Vagina (tissue), 2 donors: ENCODE data around the gene VANGL2. TPM values are rescaled to one million over a fixed set of nuclear protein-coding genes. Genes with fewer than 3 reads are reported as not detected.

Source experiments
- DNase-seq, 2 donors: peaks; one replicate each; pipeline ENCODE4 v3.0.0-alpha.2; 2017; ENCODE audit errors: extremely low spot score in 2 of 2
- H3K27ac ChIP-seq: fragments of 200-600 bp; sonication (generic); one replicate; pipeline ENCODE4 v1.5.1; 2019
- H3K27me3 ChIP-seq: fragments of 200-600 bp; sonication (generic); one replicate; pipeline ENCODE4 v1.5.1; 2019
- H3K36me3 ChIP-seq, 2 donors: fragments of 200-600 bp; sonication (generic); one replicate each; pipeline ENCODE4 v1.5.1; 2017 to 2019
- H3K4me1 ChIP-seq: fragments of 200-600 bp; sonication (generic); one replicate; pipeline ENCODE4 v1.5.1; 2019
- H3K4me3 ChIP-seq, 2 donors: fragments of 200-600 bp; sonication (generic); 1 replicate in 1 of 2; 2 replicates in 1 of 2; pipeline ENCODE4 v1.5.1; 2016 to 2019
- H3K9me3 ChIP-seq: fragments of 200-600 bp; sonication (generic); one replicate; pipeline ENCODE4 v1.5.1; 2019
- CTCF ChIP-seq, 3 experiments: fragments of 450-650 bp in 2 of 3; fragments of 200-600 bp in 1 of 3; sonication (generic) in 1 of 3; IDR thresholded peaks; one replicate each; pipeline ENCODE4 v1.5.1; 2017 to 2019; ENCODE audit warnings: antibody characterized with exemption in 3 of 3, mild to moderate bottlenecking in 2 of 3, moderate library complexity in 2 of 3
- POLR2A ChIP-seq, 2 donors: fragments of 450-650 bp; IDR thresholded peaks; one replicate each; pipeline ENCODE4 v1.6.1; 2017; ENCODE audit warnings: antibody characterized with exemption in 2 of 2, mild to moderate bottlenecking in 2 of 2, moderate library complexity in 2 of 2
- POLR2AphosphoS5 ChIP-seq, 2 donors: sonication (generic); formaldehyde crosslinking; IDR thresholded peaks; one replicate each; pipeline ENCODE4 v1.9.0; 2017; ENCODE audit warnings: antibody characterized with exemption in 2 of 2, mild to moderate bottlenecking in 2 of 2, low read depth in 1 of 2; ENCODE audit not compliant: insufficient read depth in 1 of 2
- intact Hi-C: fragments of 100-400 bp; cut with DNase I; formaldehyde crosslinking; loops from one replicate; pipeline ENCODE4 v1.15.1; 2023
- total RNA-seq: library from RNA; depleted of rRNA; stranded (reverse); fragments of >200 nt; gene quantifications from one replicate; pipeline ENCODE4 v1.2.3, GENCODE V29; 2016

VANGL2 gene
- total RNA-seq, 1 donor from 2014 or later: 11.0 TPM

- Histone ChIP-seq H3K9me3 (no peaks in the 10 kb centered on the region), H3K27me3 (no peaks in the 10 kb centered on the region), H3K27ac (peak overlapping the region; percentile 88), H3K4me3 (peak overlapping the region; percentile 69 to 75), H3K4me1 (peaks cover 19% of the 10 kb centered on the region), H3K36me3 (no peaks in the 10 kb centered on the region)
- intact Hi-C loops: no loop called here
- DNase-seq: peak in 1 of 2 donors; percentile 79
- TF ChIP-seq CTCF (IDR thresholded peaks at IDR 0.05): peak in 1 of 3 experiments; percentile 10
- no peak for TF ChIP-seq POLR2A (IDR thresholded peaks at IDR 0.05)
Measured at GRCh38 chr1:160400646-160401486, 502 bp downstream of the VANGL2 start.

DNA sequence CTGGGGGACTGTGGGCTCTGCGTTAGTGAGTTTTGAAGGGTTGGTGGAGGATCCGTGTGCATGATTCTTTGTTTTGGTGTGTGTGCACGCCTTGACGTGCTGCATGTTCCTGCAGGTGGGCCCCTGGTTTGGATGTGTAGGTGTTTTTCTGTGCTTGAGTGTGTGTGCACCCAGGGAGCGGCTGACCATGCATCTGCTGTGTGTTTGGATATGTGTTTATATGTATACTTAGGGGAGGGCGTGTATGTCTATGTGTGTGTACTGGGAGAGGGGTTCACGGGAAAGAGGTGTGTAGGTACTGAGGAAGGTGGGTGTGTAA, 1.1 kb downstream of the VANGL2 start:
- Histone ChIP-seq H3K27me3 (no peaks in the 10 kb centered on the region), H3K36me3 (no peaks in the 10 kb centered on the region), H3K4me3 (peak overlapping the region; percentile 69 to 75), H3K9me3 (no peaks in the 10 kb centered on the region), H3K27ac (peak overlapping the region; percentile 88), H3K4me1 (peaks cover 24% of the 10 kb centered on the region)
- intact Hi-C loops: no loop called here
- peak in 1 of 2 donors; percentile 74 for DNase-seq
- no peak for TF ChIP-seq POLR2AphosphoS5 (IDR thresholded peaks at IDR 0.05; ENCODE audit: insufficient read depth in 1 of 2, low read depth in 1 of 2)
- TF ChIP-seq POLR2A (IDR thresholded peaks at IDR 0.05): no peak
- no peak for TF ChIP-seq CTCF (IDR thresholded peaks at IDR 0.05)

GRCh38 chr1:160402001-160402795, 1.8 kb downstream of the VANGL2 start:
- Histone ChIP-seq H3K4me1 (peaks cover 28% of the 10 kb centered on the region), H3K27me3 (no peaks in the 10 kb centered on the region), H3K9me3 (no peaks in the 10 kb centered on the region), H3K36me3 (no peaks in the 10 kb centered on the region), H3K27ac (no peak overlapping the region), H3K4me3 (peak overlapping the region; percentile 69 to 75)
- peak in 1 of 2 donors; percentile 82 for DNase-seq
- TF ChIP-seq CTCF (IDR thresholded peaks at IDR 0.05) (no peak), POLR2AphosphoS5 (IDR thresholded peaks at IDR 0.05; ENCODE audit: insufficient read depth in 1 of 2, low read depth in 1 of 2) (no peak), POLR2A (IDR thresholded peaks at IDR 0.05) (no peak)
- intact Hi-C loops: no loop called here

- peaks cover 28% of the 10 kb centered on the region for H3K4me1 ChIP-seq
- intact Hi-C loops: no loop called here
Measured at GRCh38 chr1:160403244-160403643, 2.9 kb downstream of the VANGL2 start.

More at GRCh38 chr1:160403244-160403643, 2.9 kb downstream of the VANGL2 start:
- DNase-seq: no peak
- TF ChIP-seq POLR2AphosphoS5 (IDR thresholded peaks at IDR 0.05; ENCODE audit: insufficient read depth in 1 of 2, low read depth in 1 of 2) (no peak), CTCF (IDR thresholded peaks at IDR 0.05) (no peak), POLR2A (IDR thresholded peaks at IDR 0.05) (no peak)
- Histone ChIP-seq H3K4me3 (no peak overlapping the region), H3K27me3 (no peaks in the 10 kb centered on the region), H3K27ac (no peak overlapping the region), H3K9me3 (no peaks in the 10 kb centered on the region), H3K36me3 (no peaks in the 10 kb centered on the region)
